ENCODE results near the gene COL18A1. TPM values are rescaled to one million over a fixed set of nuclear protein-coding genes. Genes with fewer than 3 reads are reported as not detected.

Gene COL18A1
- total RNA-seq, 1 donor from 2014 or later, result 535 TPM

DNA sequence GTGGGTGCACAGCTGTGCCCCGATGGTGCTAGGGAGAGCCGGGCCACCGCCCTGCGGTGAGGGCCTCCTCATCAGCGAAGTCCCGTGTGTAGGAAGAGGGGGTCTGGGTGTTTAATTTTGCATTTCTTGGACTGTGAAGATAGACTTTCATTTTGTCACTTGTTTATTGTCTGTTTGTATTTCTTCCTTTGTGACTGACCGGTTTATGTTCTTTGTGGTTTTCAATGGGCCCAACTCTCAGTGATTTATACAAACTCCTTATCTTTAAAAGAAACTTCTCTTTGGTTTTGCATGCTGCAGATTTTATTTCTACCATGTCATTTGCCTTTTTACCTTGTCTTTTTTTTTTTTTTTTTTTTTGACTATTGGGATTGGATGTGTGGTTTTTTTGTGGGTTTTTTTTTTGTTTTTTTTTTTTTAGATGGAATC lies 65.1 kb downstream of the COL18A1 start:
- DNase-seq (ENCODE audit: low read depth), result no peak
- no peak overlapping the region for H3K4me3 ChIP-seq (ENCODE audit: low read depth, low read length)
- TF ChIP-seq, protein P1, sequence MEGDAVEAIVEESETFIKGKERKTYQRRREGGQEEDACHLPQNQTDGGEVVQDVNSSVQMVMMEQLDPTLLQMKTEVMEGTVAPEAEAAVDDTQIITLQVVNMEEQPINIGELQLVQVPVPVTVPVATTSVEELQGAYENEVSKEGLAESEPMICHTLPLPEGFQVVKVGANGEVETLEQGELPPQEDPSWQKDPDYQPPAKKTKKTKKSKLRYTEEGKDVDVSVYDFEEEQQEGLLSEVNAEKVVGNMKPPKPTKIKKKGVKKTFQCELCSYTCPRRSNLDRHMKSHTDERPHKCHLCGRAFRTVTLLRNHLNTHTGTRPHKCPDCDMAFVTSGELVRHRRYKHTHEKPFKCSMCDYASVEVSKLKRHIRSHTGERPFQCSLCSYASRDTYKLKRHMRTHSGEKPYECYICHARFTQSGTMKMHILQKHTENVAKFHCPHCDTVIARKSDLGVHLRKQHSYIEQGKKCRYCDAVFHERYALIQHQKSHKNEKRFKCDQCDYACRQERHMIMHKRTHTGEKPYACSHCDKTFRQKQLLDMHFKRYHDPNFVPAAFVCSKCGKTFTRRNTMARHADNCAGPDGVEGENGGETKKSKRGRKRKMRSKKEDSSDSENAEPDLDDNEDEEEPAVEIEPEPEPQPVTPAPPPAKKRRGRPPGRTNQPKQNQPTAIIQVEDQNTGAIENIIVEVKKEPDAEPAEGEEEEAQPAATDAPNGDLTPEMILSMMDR (conservative IDR thresholded peaks at IDR 0.05; ENCODE audit: low read depth, low read length), result no peak

DNA sequence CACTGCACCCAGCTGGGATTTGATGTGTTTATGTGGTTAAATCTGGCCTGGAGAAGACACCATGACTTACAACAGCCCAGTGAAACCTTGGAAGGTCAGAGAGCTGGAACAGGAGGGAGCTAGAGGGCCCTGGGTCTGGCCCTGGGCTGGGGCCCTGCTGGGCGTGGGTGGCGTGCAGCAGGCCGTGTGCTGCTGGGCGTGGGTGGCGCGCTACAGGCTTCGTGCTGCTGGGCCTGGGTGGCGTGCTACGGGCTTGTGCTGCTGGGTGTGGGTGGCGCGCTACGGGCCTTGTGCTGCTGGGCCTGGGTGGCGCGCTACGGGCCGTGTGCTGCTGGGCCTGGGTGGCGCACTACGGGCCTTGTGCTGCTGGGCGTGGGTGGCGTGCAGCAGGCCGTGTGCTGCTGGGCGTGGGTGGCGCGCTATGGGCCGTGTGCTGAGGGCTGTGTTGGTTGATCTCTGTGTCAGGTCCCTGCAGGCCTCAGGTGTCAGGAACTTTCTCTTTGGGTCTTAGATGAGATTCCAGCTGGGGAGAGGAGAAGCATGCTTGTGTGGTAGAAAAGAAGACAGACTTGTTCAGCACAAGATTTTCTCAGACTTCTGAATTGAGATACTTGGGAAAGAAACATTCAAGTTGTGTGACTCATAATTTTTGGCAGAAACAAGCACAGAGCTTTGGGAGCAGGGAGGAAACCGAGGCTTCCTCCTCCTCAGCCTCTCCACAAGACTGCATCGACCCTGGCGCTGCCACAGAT lies 66.0 kb downstream of the COL18A1 start:
- H3K4me3 ChIP-seq (ENCODE audit: low read depth, low read length), result no peak overlapping the region
- peak; percentile 42 for DNase-seq (ENCODE audit: low read depth)
- TF ChIP-seq, protein P1 (conservative IDR thresholded peaks at IDR 0.05; ENCODE audit: low read depth, low read length), result no peak

DNA sequence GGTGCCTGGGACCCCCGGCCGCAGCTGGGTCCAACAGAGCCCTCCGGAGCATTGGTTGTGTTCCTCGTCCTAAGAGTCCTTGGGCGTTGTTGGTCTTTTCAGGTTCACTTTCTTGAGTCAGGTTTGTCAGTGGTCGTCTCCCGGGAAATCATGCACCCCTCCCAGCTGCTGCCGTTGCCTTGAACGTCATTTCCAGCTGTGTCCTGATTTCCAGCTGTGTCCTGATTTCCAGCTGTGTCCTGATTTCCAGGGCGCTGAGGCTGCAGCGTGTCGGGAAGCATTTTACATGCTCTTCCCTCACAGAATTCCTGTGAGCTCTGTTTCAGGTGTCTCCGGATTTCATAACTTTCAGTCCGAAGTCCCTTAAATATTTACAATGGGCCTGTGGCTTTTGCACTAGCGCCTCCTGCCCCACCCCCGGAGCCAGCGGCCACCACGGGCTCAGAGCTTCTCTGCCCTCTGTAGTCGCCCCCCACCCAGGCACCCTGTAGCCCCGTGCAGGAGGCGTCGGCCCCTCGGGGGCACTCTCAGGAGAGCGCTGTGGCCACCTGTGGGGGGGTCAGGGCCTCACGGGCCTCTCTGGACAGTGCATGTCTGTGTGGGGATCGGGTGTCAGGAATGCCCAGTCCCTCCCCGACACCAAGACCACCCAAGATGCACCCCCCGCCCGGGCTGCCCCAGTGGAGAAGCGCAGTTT lies 66.7 kb downstream of the COL18A1 start:
- no peak for DNase-seq (ENCODE audit: low read depth)
- H3K4me3 ChIP-seq (ENCODE audit: low read depth, low read length), result no peak overlapping the region
- TF ChIP-seq, protein P1 (conservative IDR thresholded peaks at IDR 0.05; ENCODE audit: low read depth, low read length), result no peak

DNA sequence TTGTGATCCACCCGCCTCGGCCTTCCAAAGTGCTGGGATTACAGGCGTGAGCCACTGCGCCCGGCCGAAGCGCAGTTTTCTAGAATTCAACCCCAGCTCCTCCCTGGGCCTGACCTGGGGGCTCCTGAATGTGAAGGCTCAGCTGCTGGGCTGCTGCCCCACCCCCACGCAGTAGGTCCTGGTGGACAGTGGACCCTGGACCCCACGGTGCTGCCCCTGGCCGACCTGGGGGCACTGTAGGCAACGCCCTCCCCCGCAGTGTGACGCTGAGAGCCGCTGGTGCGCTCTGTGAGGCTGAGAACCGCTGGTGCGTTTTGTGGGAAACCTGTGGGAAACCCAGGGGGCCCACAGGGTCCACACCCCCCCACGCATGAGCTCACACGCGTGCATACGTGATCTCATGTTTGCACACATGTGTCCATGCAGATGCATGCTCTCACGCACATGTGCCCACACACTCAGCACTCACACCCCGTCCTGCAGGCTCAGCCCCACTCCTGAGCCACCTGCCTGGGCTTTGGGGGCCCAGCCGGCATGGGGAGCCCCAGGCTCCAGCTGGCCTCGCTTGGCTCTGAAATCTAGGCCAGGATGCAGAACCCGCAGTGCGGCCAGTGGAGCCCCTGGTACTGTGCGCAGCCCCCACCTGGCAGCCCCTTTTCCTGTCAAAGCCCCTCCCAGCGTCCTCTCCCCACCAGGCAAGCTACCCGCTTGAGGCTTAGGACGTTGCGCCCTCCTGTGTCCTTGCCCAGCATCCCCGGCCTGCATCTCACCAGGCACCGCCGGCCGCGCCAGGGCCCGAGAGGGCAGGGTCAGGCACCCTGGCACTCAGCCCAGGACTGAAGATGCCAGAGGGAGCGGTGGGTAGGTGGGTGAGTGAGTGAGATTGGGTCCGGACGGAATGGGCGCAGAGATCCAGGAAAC lies 67.7 kb downstream of the COL18A1 start:
- H3K4me3 ChIP-seq (ENCODE audit: low read depth, low read length), result no peak overlapping the region
- no peak for DNase-seq (ENCODE audit: low read depth)
- TF ChIP-seq, protein P1 (conservative IDR thresholded peaks at IDR 0.05; ENCODE audit: low read depth, low read length), result no peak

DNA sequence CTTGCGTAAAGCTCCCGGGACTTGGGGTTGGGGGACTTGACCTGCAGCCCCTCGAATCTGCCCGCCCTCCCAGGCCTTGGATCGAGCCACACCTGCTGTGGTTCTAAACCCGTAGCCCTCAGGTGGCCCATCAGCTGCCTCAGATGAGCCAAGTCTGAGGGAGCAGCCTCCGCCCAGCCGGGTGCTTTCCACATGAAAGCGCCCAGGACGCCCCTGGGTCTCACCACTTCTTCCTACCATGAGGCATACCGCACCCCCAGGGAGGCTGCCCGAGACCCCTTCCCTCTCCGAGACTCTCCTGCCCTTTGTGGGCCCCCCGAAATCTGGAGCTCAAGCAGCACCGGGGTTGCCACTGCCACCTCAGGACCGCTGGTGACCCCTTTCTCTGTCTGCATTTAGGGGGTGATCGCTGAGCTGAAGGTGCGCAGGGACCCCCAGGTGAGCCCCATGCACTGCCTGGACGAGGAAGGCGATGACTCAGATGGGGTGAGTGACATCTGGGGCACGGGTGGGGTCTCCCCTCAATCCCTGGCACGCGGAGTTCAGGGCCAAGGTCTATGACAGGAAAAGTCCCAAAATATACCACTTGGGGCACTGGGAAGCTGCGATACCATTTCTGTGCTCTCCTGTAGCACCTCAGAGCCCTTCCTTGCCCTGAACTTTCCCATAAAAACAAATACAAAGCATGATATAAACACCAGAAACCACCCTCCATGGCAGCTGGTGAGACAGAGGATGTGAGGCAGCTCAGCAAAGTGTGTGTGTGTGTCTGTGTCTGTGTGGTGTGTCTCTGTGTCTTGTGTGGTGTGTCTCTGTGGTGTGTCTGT lies 68.7 kb downstream of the COL18A1 start:
- no peak for DNase-seq (ENCODE audit: low read depth)
- H3K4me3 ChIP-seq (ENCODE audit: low read depth, low read length), result no peak overlapping the region
- TF ChIP-seq, protein P1 (conservative IDR thresholded peaks at IDR 0.05; ENCODE audit: low read depth, low read length), result no peak

DNA sequence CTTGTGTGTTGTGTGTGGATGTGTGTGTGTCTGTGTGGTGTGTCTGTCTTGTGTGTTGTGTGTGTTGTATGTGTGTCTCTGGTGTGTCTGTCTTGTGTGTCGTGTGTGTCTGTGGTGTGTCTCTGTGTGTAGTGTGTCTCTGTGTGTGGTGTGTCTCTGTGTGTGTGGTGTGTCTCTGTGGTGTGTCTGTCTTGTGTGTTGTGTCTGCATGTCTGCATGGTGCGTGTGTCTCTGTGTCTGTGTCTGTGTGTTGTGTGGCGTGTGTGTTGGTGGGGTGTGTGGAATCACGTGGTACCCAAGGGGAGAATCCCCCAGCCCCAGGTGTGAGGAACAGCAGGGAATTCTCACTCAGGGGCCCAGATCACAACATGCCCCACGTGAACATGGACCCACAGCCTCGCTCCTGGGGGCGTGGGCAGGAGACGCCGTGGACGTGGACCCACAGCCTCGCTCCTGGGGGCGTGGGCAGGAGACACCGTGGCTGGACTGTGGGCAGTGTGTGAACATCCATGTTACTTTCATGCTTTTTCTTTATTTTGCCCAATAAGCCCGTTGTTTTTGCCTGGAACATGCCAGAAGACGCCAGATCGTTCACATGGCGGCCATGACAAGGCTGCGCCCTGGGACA lies 69.5 kb downstream of the COL18A1 start:
- no peak for DNase-seq (ENCODE audit: low read depth)
- TF ChIP-seq, protein P1 (conservative IDR thresholded peaks at IDR 0.05; ENCODE audit: low read depth, low read length), result no peak
- no peak overlapping the region for H3K4me3 ChIP-seq (ENCODE audit: low read depth, low read length)

All from epithelial cell of proximal tubule (primary cell).